ENCODE data around the gene FSCB. TPM values are rescaled to one million over a fixed set of nuclear protein-coding genes. Genes with fewer than 3 reads are reported as not detected.
"Not testable (repeated sequence)": the region's sequence is repeated elsewhere in the genome, so short reads cannot be mapped to it uniquely, and the experiment has no call there.

FSCB gene
- total RNA-seq, 1 experiment from 2014 or later: not detected

- POLR2A ChIA-PET; H3K27ac ChIP-seq (ENCODE audit: low read depth, low read length); H3K4me2 ChIP-seq (ENCODE audit: low read length); H3K4me1 ChIP-seq (ENCODE audit: control insufficient read depth in 1 of 2, insufficient read depth in 2 of 2, low read length in 2 of 2); H3K4me3 ChIP-seq (replicated peaks in 1 of 2; ENCODE audit: low read depth in 1 of 2, low read length in 2 of 2); H3K36me3 ChIP-seq (ENCODE audit: control insufficient read depth in 1 of 2, insufficient read depth in 2 of 2, low read length in 2 of 2); H3K9me2 ChIP-seq (ENCODE audit: insufficient read depth); BruUV-seq (replicated peaks); intact Hi-C loops (cut with micrococcal nuclease); RAD21 ChIA-PET (ENCODE audit: low non-redundant PET in 1 of 2, low total read pairs in 2 of 2, uncharacterized antibody in 2 of 2, unreplicated experiment in 2 of 2); H3K27me3 ChIP-seq (ENCODE audit: insufficient read depth, low read length); H2AFZ ChIP-seq (ENCODE audit: low read depth, low read length, poor library complexity, severe bottlenecking); H3K9ac ChIP-seq (ENCODE audit: low read length); H3K9me3 ChIP-seq (ENCODE audit: control insufficient read depth in 1 of 2, insufficient read depth in 1 of 2, low read depth in 1 of 2, low read length in 2 of 2); CTCF ChIA-PET; H4K20me1 ChIP-seq (ENCODE audit: insufficient read depth); DNase-seq (ENCODE audit: low read depth, low spot score); H3K79me2 ChIP-seq (ENCODE audit: insufficient read depth, low read length); ATAC-seq: not testable (repeated sequence)
Measured at GRCh38 chr14:44515668-44516067, 8.6 kb upstream of the FSCB start.

GRCh38 chr14:44508834-44509233, 1.8 kb upstream of the FSCB start:
- Histone ChIP-seq H3K27ac (ENCODE audit: low read depth, low read length) (no peak overlapping the region), H4K20me1 (ENCODE audit: insufficient read depth) (no peaks in the 10 kb centered on the region), H3K4me1 (ENCODE audit: control insufficient read depth in 1 of 2, insufficient read depth in 2 of 2, low read length in 2 of 2) (no peaks in the 10 kb centered on the region), H3K4me2 (ENCODE audit: low read length) (no peak overlapping the region), H3K4me3 (replicated peaks in 1 of 2; ENCODE audit: low read depth in 1 of 2, low read length in 2 of 2) (no peak overlapping the region), H3K79me2 (ENCODE audit: insufficient read depth, low read length) (no peaks in the 10 kb centered on the region), H3K36me3 (ENCODE audit: control insufficient read depth in 1 of 2, insufficient read depth in 2 of 2, low read length in 2 of 2) (no peaks in the 10 kb centered on the region), H2AFZ (ENCODE audit: low read depth, low read length, poor library complexity, severe bottlenecking) (no peak overlapping the region), H3K9me3 (ENCODE audit: control insufficient read depth in 1 of 2, insufficient read depth in 1 of 2, low read depth in 1 of 2, low read length in 2 of 2) (no peaks in the 10 kb centered on the region), H3K27me3 (ENCODE audit: insufficient read depth, low read length) (no peaks in the 10 kb centered on the region), H3K9me2 (ENCODE audit: insufficient read depth) (no peaks in the 10 kb centered on the region), H3K9ac (ENCODE audit: low read length) (no peak overlapping the region)
- no peak for DNase-seq (ENCODE audit: low read depth, low spot score)
- no peak for ATAC-seq
- ChIA-PET CTCF (no interaction called here), RAD21 (ENCODE audit: low non-redundant PET in 1 of 2, low total read pairs in 2 of 2, uncharacterized antibody in 2 of 2, unreplicated experiment in 2 of 2) (no interaction called here), POLR2A (no interaction called here)
- intact Hi-C loops (cut with micrococcal nuclease): no loop called here
- no TSS peak for BruUV-seq (replicated peaks)
- no peak for TF ChIP-seq POLR2A (IDR thresholded peaks at IDR 0.05; ENCODE audit: borderline replicate concordance, extremely low read depth, insufficient read depth, insufficient read length)
- TF ChIP-seq ZFX (IDR thresholded peaks at IDR 0.05): no peak
- TF ChIP-seq, protein P1, sequence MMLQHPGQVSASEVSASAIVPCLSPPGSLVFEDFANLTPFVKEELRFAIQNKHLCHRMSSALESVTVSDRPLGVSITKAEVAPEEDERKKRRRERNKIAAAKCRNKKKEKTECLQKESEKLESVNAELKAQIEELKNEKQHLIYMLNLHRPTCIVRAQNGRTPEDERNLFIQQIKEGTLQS (IDR thresholded peaks at IDR 0.05): no peak
- no peak for TF ChIP-seq ELF1 (IDR thresholded peaks at IDR 0.05; ENCODE audit: borderline replicate concordance, low read depth)
- no peak for TF ChIP-seq YY1 (IDR thresholded peaks at IDR 0.05; ENCODE audit: extremely low read depth, insufficient replicate concordance, low read depth, low read length)
- no peak for TF ChIP-seq FOSL1 (IDR thresholded peaks at IDR 0.05; ENCODE audit: low read depth)
- no peak for TF ChIP-seq EZH2phosphoT487 (IDR thresholded peaks at IDR 0.05; ENCODE audit: borderline replicate concordance)
- no peak for TF ChIP-seq CTCF (IDR thresholded peaks at IDR 0.05 in 2 of 3, conservative IDR thresholded peaks at IDR 0.05 in 1 of 3; ENCODE audit: borderline replicate concordance in 1 of 3, insufficient read depth in 1 of 3, low read depth in 2 of 3, low read length in 2 of 3)
- no peak for TF ChIP-seq CEBPB (IDR thresholded peaks at IDR 0.05; ENCODE audit: low read depth)
- TF ChIP-seq TCF7L2 (IDR thresholded peaks at IDR 0.05; ENCODE audit: borderline replicate concordance, extremely low read depth, insufficient read depth, insufficient read length): no peak
- TF ChIP-seq EZH2 (IDR thresholded peaks at IDR 0.05): no peak
- no peak for TF ChIP-seq ZBTB33 (IDR thresholded peaks at IDR 0.05; ENCODE audit: extremely low read depth, insufficient replicate concordance, low read length)
- TF ChIP-seq, protein P2, sequence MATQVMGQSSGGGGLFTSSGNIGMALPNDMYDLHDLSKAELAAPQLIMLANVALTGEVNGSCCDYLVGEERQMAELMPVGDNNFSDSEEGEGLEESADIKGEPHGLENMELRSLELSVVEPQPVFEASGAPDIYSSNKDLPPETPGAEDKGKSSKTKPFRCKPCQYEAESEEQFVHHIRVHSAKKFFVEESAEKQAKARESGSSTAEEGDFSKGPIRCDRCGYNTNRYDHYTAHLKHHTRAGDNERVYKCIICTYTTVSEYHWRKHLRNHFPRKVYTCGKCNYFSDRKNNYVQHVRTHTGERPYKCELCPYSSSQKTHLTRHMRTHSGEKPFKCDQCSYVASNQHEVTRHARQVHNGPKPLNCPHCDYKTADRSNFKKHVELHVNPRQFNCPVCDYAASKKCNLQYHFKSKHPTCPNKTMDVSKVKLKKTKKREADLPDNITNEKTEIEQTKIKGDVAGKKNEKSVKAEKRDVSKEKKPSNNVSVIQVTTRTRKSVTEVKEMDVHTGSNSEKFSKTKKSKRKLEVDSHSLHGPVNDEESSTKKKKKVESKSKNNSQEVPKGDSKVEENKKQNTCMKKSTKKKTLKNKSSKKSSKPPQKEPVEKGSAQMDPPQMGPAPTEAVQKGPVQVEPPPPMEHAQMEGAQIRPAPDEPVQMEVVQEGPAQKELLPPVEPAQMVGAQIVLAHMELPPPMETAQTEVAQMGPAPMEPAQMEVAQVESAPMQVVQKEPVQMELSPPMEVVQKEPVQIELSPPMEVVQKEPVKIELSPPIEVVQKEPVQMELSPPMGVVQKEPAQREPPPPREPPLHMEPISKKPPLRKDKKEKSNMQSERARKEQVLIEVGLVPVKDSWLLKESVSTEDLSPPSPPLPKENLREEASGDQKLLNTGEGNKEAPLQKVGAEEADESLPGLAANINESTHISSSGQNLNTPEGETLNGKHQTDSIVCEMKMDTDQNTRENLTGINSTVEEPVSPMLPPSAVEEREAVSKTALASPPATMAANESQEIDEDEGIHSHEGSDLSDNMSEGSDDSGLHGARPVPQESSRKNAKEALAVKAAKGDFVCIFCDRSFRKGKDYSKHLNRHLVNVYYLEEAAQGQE (IDR thresholded peaks at IDR 0.05; ENCODE audit: low read depth): no peak
